ENCODE measurements around the gene OR56A3.

OR56A3 gene

GRCh38 chr11:5983443-5983842, 41.4 kb downstream of the OR56A3 start:
- no peak for DNase-seq

GRCh38 chr11:5986885-5987284, 44.8 kb downstream of the OR56A3 start, which contains the start of gene OR52L1:
Gene OR52L1, minus strand, starts transcription at chr11:5986985. Its CDS starts 55 bp downstream, at chr11:5986930.
- DNase-seq = no peak

GRCh38 chr11:5989203-5989602, 47.2 kb downstream of the OR56A3 start:
- DNase-seq = no peak

- DNase-seq = no peak
These were observed 50.1 kb downstream of the OR56A3 start for GRCh38 chr11:5992150-5992549.

- DNase-seq = no peak
These were observed 50.7 kb downstream of the OR56A3 start for GRCh38 chr11:5992604-5993251.

- DNase-seq = no peak
These were observed 52.7 kb downstream of the OR56A3 start for GRCh38 chr11:5994791-5995190.
